Caco-2 (cell line): ENCODE measurements around the gene TFPI. TPM values are rescaled to one million over a fixed set of nuclear protein-coding genes. Genes with fewer than 3 reads are reported as not detected.

Experiments used
- BruUV-seq: library from RNA; stranded (reverse); fragments of 400-500 nt; replicated peaks from 2 replicates; lab custom pipeline; 2021; lab: Mats Ljungman, UMichigan
- CTCF ChIA-PET: fragments of 300-600 bp; sonication (Branson Sonifier 250); formaldehyde crosslinking; loops from one replicate; lab custom pipeline; 2022; ENCODE audit warnings: antibody characterized with exemption; lab: Charles Lee
- POLR2A ChIA-PET: fragments of 300-600 bp; sonication (Branson Sonifier 250); formaldehyde crosslinking; loops from one replicate; lab custom pipeline; 2022; ENCODE audit warnings: antibody characterized with exemption; lab: Charles Lee
- DNase-seq, 2 experiments: peaks; one replicate each; pipeline versions ENCODE4 v3.0.0 to v3.0.0-alpha.2; 2020 to 2022
- H3K27me3 ChIP-seq: replicated peaks from 2 replicates; pipeline ENCODE4 v1.6.0; 2011; ENCODE audit warnings: low read length; ENCODE audit not compliant: control insufficient read depth, insufficient read depth
- H3K36me3 ChIP-seq: 2 replicates; pipeline ENCODE4 v1.5.1; 2011; ENCODE audit warnings: low read length; ENCODE audit not compliant: control insufficient read depth, insufficient read depth
- H3K4me1 ChIP-seq: fragments of 250-450 bp; sonication (Bioruptor Pico); 2 replicates; pipeline ENCODE4 v1.5.1; 2020; ENCODE audit warnings: mild to moderate bottlenecking
- H3K4me3 ChIP-seq: 2 replicates; pipeline ENCODE4 v1.5.1; 2011; ENCODE audit warnings: low read depth, mild to moderate bottlenecking, control low read depth, low read length
- H3K9me3 ChIP-seq: fragments of 250-450 bp; sonication (Bioruptor Pico); 2 replicates; pipeline ENCODE4 v1.5.1; 2020; ENCODE audit warnings: mild to moderate bottlenecking, moderate library complexity
- H3K27ac Mint-ChIP-seq: one replicate; pipeline ENCODE4 v1.8.0; 2022; ENCODE audit warnings: mixed read lengths; ENCODE audit not compliant: unreplicated experiment
- H3K27me3 Mint-ChIP-seq: one replicate; pipeline ENCODE4 v1.8.0; 2022; ENCODE audit warnings: mixed read lengths; ENCODE audit not compliant: insufficient read depth, unreplicated experiment
- H3K36me3 Mint-ChIP-seq: one replicate; pipeline ENCODE4 v1.8.0; 2022; ENCODE audit warnings: mild to moderate bottlenecking, mixed read lengths; ENCODE audit not compliant: insufficient read depth, unreplicated experiment
- H3K4me1 Mint-ChIP-seq: one replicate; pipeline ENCODE4 v1.8.0; 2022; ENCODE audit warnings: low read depth, mixed read lengths; ENCODE audit not compliant: unreplicated experiment
- H3K4me3 Mint-ChIP-seq: one replicate; pipeline ENCODE4 v1.8.0; 2022; ENCODE audit warnings: mild to moderate bottlenecking, moderate library complexity, mixed read lengths; ENCODE audit not compliant: unreplicated experiment
- H3K9me3 Mint-ChIP-seq: one replicate; pipeline ENCODE4 v1.8.0; 2022; ENCODE audit warnings: mixed read lengths; ENCODE audit not compliant: unreplicated experiment
- intact Hi-C: fragments of 100-400 bp; cut with micrococcal nuclease; formaldehyde crosslinking; loops from one replicate; pipeline ENCODE4 v1.10.0; 2022; ENCODE audit not compliant: unreplicated experiment
- total RNA-seq: library from RNA; stranded (reverse); gene quantifications from 2 replicates; pipeline ENCODE4 v1.2.3, GENCODE V29; 2022
- TF ChIP-seq, protein P1 (sequence below), 2 experiments: fragments of 200-600 bp in 1 of 2; IDR thresholded peaks; 1 replicate in 1 of 2; 2 replicates in 1 of 2; pipeline versions ENCODE4 v1.5.1 to v1.8.0; 2011 to 2022; ENCODE audit warnings: antibody characterized with exemption in 1 of 2, control low read depth in 1 of 2, inconsistent platforms in 1 of 2, low read depth in 1 of 2, low read length in 1 of 2, mild to moderate bottlenecking in 1 of 2, moderate library complexity in 1 of 2; ENCODE audit not compliant: insufficient read depth in 1 of 2, severe bottlenecking in 1 of 2, unreplicated experiment in 1 of 2

Gene TFPI
- total RNA-seq, 1 experiment from 2014 or later = 31.0 TPM

DNA sequence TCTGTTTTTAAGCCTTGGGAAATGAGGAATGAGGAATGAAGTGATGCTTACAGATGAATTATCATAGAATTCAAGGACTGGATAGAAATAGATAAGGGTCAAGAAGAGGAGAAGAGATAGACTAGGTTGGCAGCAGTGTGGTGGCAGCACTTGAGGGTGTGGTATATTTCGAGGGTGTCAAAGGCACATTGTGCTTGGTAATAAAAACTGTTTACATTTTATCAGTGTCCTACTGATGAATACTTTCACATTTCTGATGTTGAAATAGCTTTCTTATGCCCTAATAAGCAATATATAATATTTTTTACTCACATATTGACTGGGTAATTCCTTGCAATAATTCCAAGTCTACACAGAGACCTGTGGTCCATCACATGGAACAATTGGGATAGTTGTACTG, 3.4 kb downstream of the TFPI start:
- Histone ChIP-seq H3K36me3 (no peaks in the 10 kb centered on the region), H3K9me3 (no peaks in the 10 kb centered on the region), H3K4me3 (no peak overlapping the region), H3K4me1 (peaks cover 17% of the 10 kb centered on the region; the same call in 1 of the 2 replicates), H3K27me3 (no peaks in the 10 kb centered on the region)
- ChIA-PET CTCF (no interaction called here), POLR2A (no interaction called here)
- H3K9me3 Mint-ChIP-seq = no peaks in the 10 kb centered on the region
- BruUV-seq = no TSS peak
- no peak overlapping the region for H3K4me3 Mint-ChIP-seq
- TF ChIP-seq, protein P1, sequence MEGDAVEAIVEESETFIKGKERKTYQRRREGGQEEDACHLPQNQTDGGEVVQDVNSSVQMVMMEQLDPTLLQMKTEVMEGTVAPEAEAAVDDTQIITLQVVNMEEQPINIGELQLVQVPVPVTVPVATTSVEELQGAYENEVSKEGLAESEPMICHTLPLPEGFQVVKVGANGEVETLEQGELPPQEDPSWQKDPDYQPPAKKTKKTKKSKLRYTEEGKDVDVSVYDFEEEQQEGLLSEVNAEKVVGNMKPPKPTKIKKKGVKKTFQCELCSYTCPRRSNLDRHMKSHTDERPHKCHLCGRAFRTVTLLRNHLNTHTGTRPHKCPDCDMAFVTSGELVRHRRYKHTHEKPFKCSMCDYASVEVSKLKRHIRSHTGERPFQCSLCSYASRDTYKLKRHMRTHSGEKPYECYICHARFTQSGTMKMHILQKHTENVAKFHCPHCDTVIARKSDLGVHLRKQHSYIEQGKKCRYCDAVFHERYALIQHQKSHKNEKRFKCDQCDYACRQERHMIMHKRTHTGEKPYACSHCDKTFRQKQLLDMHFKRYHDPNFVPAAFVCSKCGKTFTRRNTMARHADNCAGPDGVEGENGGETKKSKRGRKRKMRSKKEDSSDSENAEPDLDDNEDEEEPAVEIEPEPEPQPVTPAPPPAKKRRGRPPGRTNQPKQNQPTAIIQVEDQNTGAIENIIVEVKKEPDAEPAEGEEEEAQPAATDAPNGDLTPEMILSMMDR (IDR thresholded peaks at IDR 0.05; ENCODE audit: insufficient read depth in 1 of 2, low read depth in 1 of 2, low read length in 1 of 2, severe bottlenecking in 1 of 2, unreplicated experiment in 1 of 2) = no peak
- H3K27me3 Mint-ChIP-seq = no peaks in the 10 kb centered on the region
- H3K36me3 Mint-ChIP-seq = no peaks in the 10 kb centered on the region
- intact Hi-C loops = loop anchor here (2.0 kb wide), 1 partner anchor 40 kb away; no protein-coding TSS in a partner anchor
- H3K4me1 Mint-ChIP-seq = peaks cover 16% of the 10 kb centered on the region
- no peak for DNase-seq
- no peak overlapping the region for H3K27ac Mint-ChIP-seq

GRCh38 chr2:187549951-187550555, 4.2 kb downstream of the TFPI start:
- Mint-ChIP-seq H3K27me3 (no peaks in the 10 kb centered on the region), H3K4me3 (no peak overlapping the region), H3K27ac (no peak overlapping the region), H3K9me3 (no peaks in the 10 kb centered on the region), H3K4me1 (peaks cover 16% of the 10 kb centered on the region), H3K36me3 (no peaks in the 10 kb centered on the region)
- no peaks in the 10 kb centered on the region for H3K9me3 ChIP-seq
- TF ChIP-seq, protein P1 (IDR thresholded peaks at IDR 0.05; ENCODE audit: insufficient read depth in 1 of 2, low read depth in 1 of 2, low read length in 1 of 2, severe bottlenecking in 1 of 2, unreplicated experiment in 1 of 2) = no peak
- H3K36me3 ChIP-seq = no peaks in the 10 kb centered on the region
- intact Hi-C loops = loop anchor here (2.0 kb wide), 1 partner anchor 39 kb away; no protein-coding TSS in a partner anchor
- peaks cover 20% of the 10 kb centered on the region; the same call in 1 of the 2 replicates for H3K4me1 ChIP-seq
- H3K27me3 ChIP-seq = no peaks in the 10 kb centered on the region
- no peak overlapping the region for H3K4me3 ChIP-seq
- ChIA-PET POLR2A (no interaction called here), CTCF (no interaction called here)
- DNase-seq = no peak
- BruUV-seq = no TSS peak

- no peaks in the 10 kb centered on the region for H3K36me3 ChIP-seq
- no peak overlapping the region for H3K4me3 ChIP-seq
- ChIA-PET CTCF (no interaction called here), POLR2A (no interaction called here)
- H3K4me1 ChIP-seq = peaks cover 25% of the 10 kb centered on the region; the same call in 1 of the 2 replicates
- no peaks in the 10 kb centered on the region for H3K27me3 Mint-ChIP-seq
- no peak overlapping the region for H3K27ac Mint-ChIP-seq
- no peaks in the 10 kb centered on the region for H3K9me3 Mint-ChIP-seq
- TF ChIP-seq, protein P1 (IDR thresholded peaks at IDR 0.05; ENCODE audit: insufficient read depth in 1 of 2, low read depth in 1 of 2, low read length in 1 of 2, severe bottlenecking in 1 of 2, unreplicated experiment in 1 of 2) = no peak
- BruUV-seq = no TSS peak
- intact Hi-C loops = no loop called here
- DNase-seq = no peak
- H3K9me3 ChIP-seq = no peaks in the 10 kb centered on the region
- H3K27me3 ChIP-seq = no peaks in the 10 kb centered on the region
- H3K4me3 Mint-ChIP-seq = no peak overlapping the region
- peaks cover 11% of the 10 kb centered on the region for H3K4me1 Mint-ChIP-seq
- no peaks in the 10 kb centered on the region for H3K36me3 Mint-ChIP-seq
Observed at GRCh38 chr2:187549193-187549592, 5.0 kb downstream of the TFPI start.
